IPS-18a (cell line): ENCODE measurements around the gene GPR61.
A peak's percentile ranks its signal among the peaks of the same experiment; 100 is the strongest.

Experiments
- H3K27ac ChIP-seq: one replicate; pipeline ENCODE4 v1.5.1; 2013; ENCODE audit warnings: low read length
- H3K27me3 ChIP-seq: one replicate; pipeline ENCODE4 v1.6.1; 2013; ENCODE audit warnings: mild to moderate bottlenecking, low read length; ENCODE audit not compliant: control insufficient read depth, insufficient read depth
- H3K36me3 ChIP-seq: one replicate; pipeline ENCODE4 v1.6.1; 2013; ENCODE audit warnings: low read depth, low read length; ENCODE audit not compliant: control insufficient read depth
- H3K4me1 ChIP-seq: one replicate; pipeline ENCODE4 v1.6.1; 2013; ENCODE audit warnings: low read depth, low read length; ENCODE audit not compliant: control insufficient read depth
- H3K4me3 ChIP-seq: one replicate; pipeline ENCODE4 v1.5.1; 2013; ENCODE audit warnings: low read length
- H3K9ac ChIP-seq: one replicate; pipeline ENCODE4 v1.6.1; 2013; ENCODE audit warnings: mild to moderate bottlenecking, low read length, moderate library complexity
- H3K9me3 ChIP-seq: one replicate; pipeline ENCODE4 v1.6.1; 2013; ENCODE audit warnings: low read depth, low read length; ENCODE audit not compliant: control insufficient read depth

GPR61 gene

DNA sequence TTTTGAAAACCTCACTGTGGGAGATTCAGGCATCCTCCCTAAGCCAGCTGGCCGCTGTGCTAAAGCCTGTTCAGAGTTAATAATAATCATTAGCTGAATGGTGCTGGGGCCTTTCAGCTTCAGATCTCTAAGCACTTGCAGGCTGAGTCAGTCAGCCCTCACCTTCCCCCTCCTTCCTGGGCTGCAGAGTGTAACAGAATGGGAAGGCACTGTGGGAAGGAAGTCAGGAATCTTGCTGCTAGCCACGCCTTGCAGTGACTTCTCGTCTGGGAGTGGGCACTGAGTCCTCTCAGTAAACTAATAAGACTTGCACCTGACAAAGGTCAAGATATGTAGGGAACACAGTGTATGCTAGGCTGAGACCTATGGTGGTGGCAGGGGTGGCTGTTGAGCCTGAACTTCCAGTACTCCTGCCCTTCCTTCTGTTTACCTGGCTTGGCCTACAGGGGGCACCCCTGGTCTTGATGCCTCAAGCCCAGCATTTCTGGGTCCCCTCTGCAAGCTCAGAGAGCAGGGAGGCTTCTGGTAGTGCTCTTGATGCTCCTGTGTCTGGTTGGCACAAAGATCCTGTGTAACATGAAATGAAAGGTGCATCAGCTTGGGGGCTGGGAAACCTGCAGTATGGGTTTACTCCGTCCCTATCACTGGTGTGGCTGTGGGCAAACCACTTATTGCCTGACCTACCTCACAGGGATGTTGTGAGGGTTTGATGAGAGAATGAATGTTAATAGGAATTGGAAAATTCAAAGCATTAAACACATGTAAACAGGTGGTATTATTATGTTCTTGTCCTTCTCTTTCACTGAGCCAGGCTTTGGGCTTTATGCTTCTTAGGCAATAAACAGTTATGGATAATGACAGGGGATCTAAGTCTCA lies 39.8 kb upstream of the GPR61 start:
- Histone ChIP-seq H3K27ac (no peak overlapping the region), H3K36me3 (no peaks in the 10 kb centered on the region), H3K27me3 (no peaks in the 10 kb centered on the region), H3K9me3 (no peaks in the 10 kb centered on the region), H3K4me1 (peaks cover 9% of the 10 kb centered on the region), H3K9ac (no peak overlapping the region), H3K4me3 (no peak overlapping the region)

GRCh38 chr1:109500941-109501381 lies 38.7 kb upstream of the GPR61 start:
- Histone ChIP-seq H3K4me1 (peaks cover 9% of the 10 kb centered on the region), H3K4me3 (no peak overlapping the region), H3K27ac (no peak overlapping the region), H3K9me3 (no peaks in the 10 kb centered on the region), H3K36me3 (no peaks in the 10 kb centered on the region), H3K27me3 (no peaks in the 10 kb centered on the region), H3K9ac (no peak overlapping the region)

GRCh38 chr1:109501644-109502363 lies 37.9 kb upstream of the GPR61 start:
- no peak overlapping the region for H3K9ac ChIP-seq
- peaks cover 9% of the 10 kb centered on the region for H3K4me1 ChIP-seq
- H3K27ac ChIP-seq, result no peak overlapping the region
- no peaks in the 10 kb centered on the region for H3K36me3 ChIP-seq
- H3K4me3 ChIP-seq, result no peak overlapping the region
- no peaks in the 10 kb centered on the region for H3K9me3 ChIP-seq
- H3K27me3 ChIP-seq, result no peaks in the 10 kb centered on the region

GRCh38 chr1:109502364-109502851 lies 37.3 kb upstream of the GPR61 start:
- H3K9ac ChIP-seq, result no peak overlapping the region
- no peak overlapping the region for H3K27ac ChIP-seq
- H3K9me3 ChIP-seq, result no peaks in the 10 kb centered on the region
- H3K4me3 ChIP-seq, result no peak overlapping the region
- H3K36me3 ChIP-seq, result no peaks in the 10 kb centered on the region
- H3K4me1 ChIP-seq, result peaks cover 9% of the 10 kb centered on the region
- no peaks in the 10 kb centered on the region for H3K27me3 ChIP-seq

DNA sequence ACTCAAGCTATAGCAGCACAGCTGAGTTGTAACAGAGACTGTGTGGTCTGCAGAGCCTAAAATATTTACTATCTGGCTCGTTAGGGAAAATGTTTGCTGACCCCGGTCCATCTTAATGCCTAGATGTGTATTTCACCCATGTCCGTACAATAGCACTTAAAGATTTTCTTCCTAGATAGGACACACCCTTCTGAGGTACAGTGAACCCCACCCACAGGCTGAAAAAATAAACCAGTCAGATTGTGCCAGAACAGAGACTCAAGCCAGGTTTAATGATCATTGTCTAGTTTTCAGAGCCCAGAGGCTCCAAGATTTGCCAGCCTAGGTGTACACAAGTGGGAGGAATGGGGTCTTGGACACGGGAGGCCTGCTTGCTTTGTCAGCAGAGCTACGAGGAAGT lies 35.7 kb upstream of the GPR61 start:
- Histone ChIP-seq H3K36me3 (no peaks in the 10 kb centered on the region), H3K9me3 (no peaks in the 10 kb centered on the region), H3K4me1 (peaks cover under 1% of the 10 kb centered on the region), H3K27ac (no peak overlapping the region), H3K27me3 (peaks cover 9% of the 10 kb centered on the region), H3K9ac (no peak overlapping the region), H3K4me3 (no peak overlapping the region)

DNA sequence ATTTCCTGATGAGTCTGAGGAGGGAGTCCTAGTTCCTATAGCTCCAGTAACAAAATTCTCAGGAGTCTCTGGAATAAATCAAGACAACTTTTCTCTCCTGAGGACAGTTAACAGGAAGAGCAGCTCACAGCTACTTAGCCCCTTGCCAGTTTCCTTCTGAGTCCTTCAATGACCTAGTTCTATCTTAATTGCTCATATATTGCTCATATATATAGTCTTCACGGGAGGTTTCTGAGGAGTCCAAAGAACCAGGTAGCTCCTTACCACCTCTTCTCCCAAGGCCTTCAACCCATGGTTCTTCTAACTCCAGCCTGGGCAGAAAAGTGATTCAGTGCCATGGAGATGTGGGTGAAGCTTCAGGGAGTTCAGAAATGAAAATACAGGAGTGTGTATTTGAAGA lies 34.7 kb upstream of the GPR61 start:
- H3K27ac ChIP-seq, result no peak overlapping the region
- H3K27me3 ChIP-seq, result peaks cover 15% of the 10 kb centered on the region
- no peak overlapping the region for H3K4me3 ChIP-seq
- H3K9me3 ChIP-seq, result no peaks in the 10 kb centered on the region
- H3K9ac ChIP-seq, result no peak overlapping the region
- H3K4me1 ChIP-seq, result no peaks in the 10 kb centered on the region
- no peaks in the 10 kb centered on the region for H3K36me3 ChIP-seq

DNA sequence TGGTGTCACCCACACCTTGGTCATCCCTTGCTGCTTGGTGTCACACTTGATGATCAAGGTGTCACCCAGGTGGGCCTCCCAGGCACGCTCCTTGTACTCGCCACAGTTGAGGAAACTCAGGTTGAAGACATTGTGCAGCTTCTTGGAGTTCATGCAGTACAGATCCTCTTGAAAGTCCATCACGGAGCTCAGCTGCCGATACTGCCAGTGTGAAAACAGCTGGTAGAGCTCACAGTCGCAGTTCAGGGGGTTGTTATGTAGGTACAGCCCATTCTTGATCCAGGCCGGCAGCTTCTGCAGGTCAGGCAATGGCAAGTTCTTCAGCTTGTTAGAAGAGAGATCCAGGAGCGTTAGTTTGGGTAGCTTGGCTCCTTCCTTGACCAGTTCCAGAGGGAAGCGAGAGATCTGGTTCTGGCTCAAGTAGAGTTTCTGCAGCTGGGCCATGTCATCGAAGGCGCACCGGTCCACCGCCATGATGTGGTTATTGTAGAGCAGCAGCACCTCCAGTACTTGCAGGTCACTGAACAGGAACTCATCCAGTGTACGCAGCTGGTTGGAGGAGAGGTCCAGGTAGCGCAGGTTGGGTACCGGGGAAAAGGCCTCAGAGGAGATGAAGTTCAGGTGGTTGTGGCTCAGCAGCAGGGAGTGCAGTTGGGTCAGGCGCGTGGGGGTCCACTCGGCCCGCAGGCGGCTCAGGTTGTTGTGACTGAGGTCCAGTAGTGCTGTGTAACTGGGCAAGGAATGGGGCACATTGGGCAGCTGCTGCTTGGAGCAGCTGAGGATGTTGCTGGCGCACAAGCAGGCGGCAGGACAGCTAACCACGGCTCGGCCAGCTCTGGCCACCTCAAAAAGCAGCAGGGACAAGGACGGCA lies 31.4 kb upstream of the GPR61 start:
- Histone ChIP-seq H3K9me3 (no peaks in the 10 kb centered on the region), H3K4me3 (no peak overlapping the region), H3K27ac (no peak overlapping the region), H3K4me1 (peaks cover 6% of the 10 kb centered on the region), H3K36me3 (no peaks in the 10 kb centered on the region), H3K9ac (no peak overlapping the region), H3K27me3 (peaks cover 35% of the 10 kb centered on the region)

DNA sequence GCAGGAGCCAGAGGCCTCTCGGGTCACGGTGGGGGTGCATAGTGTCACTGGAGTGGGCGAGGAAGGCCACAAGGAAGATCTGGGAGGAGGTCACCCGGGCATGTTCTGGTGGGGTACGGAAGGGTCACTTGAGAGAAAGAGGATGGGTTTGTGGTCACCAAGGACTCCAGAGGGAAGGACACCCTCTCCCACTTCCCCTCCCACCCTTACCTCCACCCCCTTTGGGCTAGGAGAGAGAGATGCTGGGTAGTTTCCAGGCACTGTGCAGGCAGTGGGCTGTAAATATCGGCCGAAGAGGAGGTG lies 30.8 kb upstream of the GPR61 start:
- H3K27ac ChIP-seq, result no peak overlapping the region
- H3K4me1 ChIP-seq, result peaks cover 6% of the 10 kb centered on the region
- H3K9ac ChIP-seq, result no peak overlapping the region
- H3K9me3 ChIP-seq, result no peaks in the 10 kb centered on the region
- H3K4me3 ChIP-seq, result peak overlapping the region; percentile 83
- peaks cover 35% of the 10 kb centered on the region for H3K27me3 ChIP-seq
- H3K36me3 ChIP-seq, result no peaks in the 10 kb centered on the region

GRCh38 chr1:109509176-109510134 lies 30.2 kb upstream of the GPR61 start, which contains the start of gene AMIGO1:
Gene AMIGO1 (minus strand): TSS chr1:109509727. CDS start chr1:109508912, 815 bp downstream.
- no peaks in the 10 kb centered on the region for H3K9me3 ChIP-seq
- peak within 1 kb of the TSS; percentile 45 for H3K9ac ChIP-seq
- peaks cover 6% of the 10 kb centered on the region for H3K4me1 ChIP-seq
- peaks cover 35% of the 10 kb centered on the region for H3K27me3 ChIP-seq
- H3K27ac ChIP-seq, result no peak within 1 kb of the TSS
- H3K4me3 ChIP-seq, result peak within 1 kb of the TSS; percentile 83
- no peaks in the 10 kb centered on the region for H3K36me3 ChIP-seq

GRCh38 chr1:109513110-109513710 lies 26.5 kb upstream of the GPR61 start:
- peaks cover 6% of the 10 kb centered on the region for H3K4me1 ChIP-seq
- peaks cover 34% of the 10 kb centered on the region for H3K27me3 ChIP-seq
- no peaks in the 10 kb centered on the region for H3K36me3 ChIP-seq
- H3K27ac ChIP-seq, result no peak overlapping the region
- H3K9ac ChIP-seq, result no peak overlapping the region
- no peak overlapping the region for H3K4me3 ChIP-seq
- no peaks in the 10 kb centered on the region for H3K9me3 ChIP-seq
